Sigmoid colon (tissue), 7 donors: Measurements from ENCODE around the gene CHD9NB. TPM values are rescaled to one million over a fixed set of nuclear protein-coding genes. Genes with fewer than 3 reads are reported as not detected.

Experiments used
- DNase-seq: peaks from one replicate; pipeline ENCODE4 v3.0.0-alpha.2; 2019
- H3K27ac ChIP-seq, 4 donors: fragments of 200-600 bp; sonication (generic); one replicate each; pipeline ENCODE4 v1.5.1; 2016 to 2019; ENCODE audit warnings: mild to moderate bottlenecking in 1 of 4
- H3K27me3 ChIP-seq, 3 donors: fragments of 200-600 bp; sonication (generic); one replicate each; pipeline ENCODE4 v1.5.1; 2019; ENCODE audit warnings: mild to moderate bottlenecking in 1 of 3
- H3K36me3 ChIP-seq, 4 donors: fragments of 200-600 bp; sonication (generic); one replicate each; pipeline ENCODE4 v1.5.1; 2016 to 2019
- H3K4me1 ChIP-seq, 4 donors: fragments of 200-600 bp; sonication (generic); one replicate each; pipeline ENCODE4 v1.5.1; 2017 to 2019
- H3K4me3 ChIP-seq, 4 donors: fragments of 200-600 bp; sonication (generic); one replicate each; pipeline ENCODE4 v1.5.1; 2017 to 2019; ENCODE audit warnings: mild to moderate bottlenecking in 2 of 4, moderate library complexity in 1 of 4
- H3K9me3 ChIP-seq, 4 donors: fragments of 200-600 bp in 3 of 4; sonication (generic) in 3 of 4; one replicate each; pipeline versions ENCODE4 v1.5.1 to v1.6.1; 2013 to 2019
- CTCF ChIP-seq, 4 experiments: fragments of 450-650 bp in 3 of 4; fragments of 200-600 bp in 1 of 4; IDR thresholded peaks; one replicate each; pipeline ENCODE4 v1.5.1; 2016 to 2019; ENCODE audit warnings: antibody characterized with exemption in 4 of 4, mild to moderate bottlenecking in 3 of 4, moderate library complexity in 2 of 4
- EP300 ChIP-seq, 4 donors: sonication (generic); formaldehyde crosslinking; IDR thresholded peaks; one replicate each; pipeline ENCODE4 v1.6.1; 2017; ENCODE audit warnings: antibody characterized with exemption in 4 of 4
- POLR2A ChIP-seq, 2 donors: fragments of 450-650 bp; IDR thresholded peaks; one replicate each; pipeline ENCODE4 v1.6.1; 2016; ENCODE audit warnings: antibody characterized with exemption in 2 of 2, mild to moderate bottlenecking in 2 of 2, moderate library complexity in 2 of 2
- POLR2AphosphoS5 ChIP-seq, 4 donors: sonication (generic); formaldehyde crosslinking; IDR thresholded peaks; one replicate each; pipeline ENCODE4 v1.6.1; 2017; ENCODE audit warnings: antibody characterized with exemption in 4 of 4
- WGBS, 2 donors: extraction: QIAGEN DNeasy Blood & Tissue Kit; methylation state at CpG; one replicate each; pipeline ENCODE4 v1.1.7; 2013; 5-methylcytosine and 5-hydroxymethylcytosine counted together
- intact Hi-C: fragments of 100-400 bp; cut with DNase I; formaldehyde crosslinking; loops from one replicate; pipeline ENCODE4 v1.15.1; 2023
- polyA plus RNA-seq, 3 donors: library from polyadenylated mRNA; stranded (reverse); fragments of 200-250 nt; gene quantifications; one replicate each; pipeline ENCODE4 v1.2.3, GENCODE V29; 2013
- total RNA-seq, 4 donors: library from RNA; depleted of rRNA; stranded (reverse); fragments of >200 nt; gene quantifications; one replicate each; pipeline ENCODE4 v1.1.0, GENCODE V29; 2016
- donor health status: healthy with polysubstance abuse.
- donor health status: Bipolar disorder and iron deficiency.
- donor health status: healthy.

The CHD9NB gene
- total and polyA plus RNA-seq, 7 donors: 0.55 to 9.5 (median 4.6) TPM; not detected in 2

GRCh38 chr16:53024045-53024444, 28.7 kb downstream of the CHD9NB start:
- TF ChIP-seq POLR2A (IDR thresholded peaks at IDR 0.05): no peak
- TF ChIP-seq POLR2AphosphoS5 (IDR thresholded peaks at IDR 0.05): no peak
- no peak for TF ChIP-seq EP300 (IDR thresholded peaks at IDR 0.05)
- no peak for TF ChIP-seq CTCF (IDR thresholded peaks at IDR 0.05)
- intact Hi-C loops: no loop called here
- Histone ChIP-seq H3K27me3 (no peaks in the 10 kb centered on the region), H3K4me3 (no peak overlapping the region), H3K9me3 (no peaks in the 10 kb centered on the region), H3K36me3 (no peaks in the 10 kb centered on the region), H3K4me1 (no peaks in the 10 kb centered on the region), H3K27ac (no peak overlapping the region)
- WGBS, 2 donors: 93 to 97% methylated on average over 4 of the region's 4 CpGs
- no peak for DNase-seq

- Histone ChIP-seq H3K27ac (no peak overlapping the region), H3K36me3 (no peaks in the 10 kb centered on the region), H3K9me3 (no peaks in the 10 kb centered on the region), H3K4me1 (no peaks in the 10 kb centered on the region), H3K4me3 (no peak overlapping the region), H3K27me3 (no peaks in the 10 kb centered on the region)
- DNase-seq: no peak
- intact Hi-C loops: loop anchor here (2.0 kb wide), 1 partner anchor 832 kb away; no protein-coding TSS in a partner anchor
- TF ChIP-seq POLR2A (IDR thresholded peaks at IDR 0.05): no peak
- peak; percentile 17 to 39 (median 26) for TF ChIP-seq CTCF (IDR thresholded peaks at IDR 0.05)
- WGBS, 2 donors: 2 to 8% methylated on average over 5 of the region's 5 CpGs
These were observed 30.3 kb downstream of the CHD9NB start for GRCh38 chr16:53022374-53022773.

GRCh38 chr16:53018834-53019416, 33.8 kb downstream of the CHD9NB start:
- no peak for DNase-seq
- H3K9me3 ChIP-seq: no peaks in the 10 kb centered on the region
- WGBS, 2 donors: 56 to 77% methylated on average over 2 of the region's 2 CpGs
- intact Hi-C loops: no loop called here
- no peak overlapping the region for H3K27ac ChIP-seq
- TF ChIP-seq EP300 (IDR thresholded peaks at IDR 0.05) (no peak), POLR2A (IDR thresholded peaks at IDR 0.05) (no peak), POLR2AphosphoS5 (IDR thresholded peaks at IDR 0.05) (no peak), CTCF (IDR thresholded peaks at IDR 0.05) (no peak)
- no peak overlapping the region for H3K4me3 ChIP-seq
- H3K36me3 ChIP-seq: no peaks in the 10 kb centered on the region
- H3K27me3 ChIP-seq: no peaks in the 10 kb centered on the region
- H3K4me1 ChIP-seq: no peaks in the 10 kb centered on the region

- Histone ChIP-seq H3K27ac (no peak overlapping the region), H3K4me1 (no peaks in the 10 kb centered on the region), H3K9me3 (no peaks in the 10 kb centered on the region), H3K27me3 (no peaks in the 10 kb centered on the region), H3K4me3 (no peak overlapping the region), H3K36me3 (no peaks in the 10 kb centered on the region)
- intact Hi-C loops: no loop called here
- 54 to 66% methylated on average over 4 of the region's 4 CpGs for WGBS, 2 donors
- no peak for DNase-seq
- TF ChIP-seq CTCF (IDR thresholded peaks at IDR 0.05) (no peak), EP300 (IDR thresholded peaks at IDR 0.05) (no peak), POLR2AphosphoS5 (IDR thresholded peaks at IDR 0.05) (no peak), POLR2A (IDR thresholded peaks at IDR 0.05) (no peak)
These were observed 38.4 kb downstream of the CHD9NB start for GRCh38 chr16:53014287-53014686.

- no peak overlapping the region for H3K27ac ChIP-seq
- no peaks in the 10 kb centered on the region for H3K9me3 ChIP-seq
- H3K36me3 ChIP-seq: no peaks in the 10 kb centered on the region
- H3K27me3 ChIP-seq: no peaks in the 10 kb centered on the region
- WGBS, 2 donors: 89 to 97% methylated on average over 1 of the region's 1 CpG
- H3K4me3 ChIP-seq: no peak overlapping the region
- H3K4me1 ChIP-seq: no peaks in the 10 kb centered on the region
- no peak for TF ChIP-seq POLR2A (IDR thresholded peaks at IDR 0.05)
- no peak for TF ChIP-seq POLR2AphosphoS5 (IDR thresholded peaks at IDR 0.05)
- no peak for TF ChIP-seq EP300 (IDR thresholded peaks at IDR 0.05)
- TF ChIP-seq CTCF (IDR thresholded peaks at IDR 0.05): no peak
- intact Hi-C loops: no loop called here
- DNase-seq: no peak
These were observed 45.6 kb downstream of the CHD9NB start for GRCh38 chr16:53007095-53007494.
